ENCODE results near the gene STK39. TPM values are rescaled to one million over a fixed set of nuclear protein-coding genes. Genes with fewer than 3 reads are reported as not detected.
A peak's percentile ranks its signal among the peaks of the same experiment; 100 is the strongest.

Gene STK39
- total and polyA plus RNA-seq, 4 donors: 8.5 to 18.7 (median 11.2) TPM

DNA sequence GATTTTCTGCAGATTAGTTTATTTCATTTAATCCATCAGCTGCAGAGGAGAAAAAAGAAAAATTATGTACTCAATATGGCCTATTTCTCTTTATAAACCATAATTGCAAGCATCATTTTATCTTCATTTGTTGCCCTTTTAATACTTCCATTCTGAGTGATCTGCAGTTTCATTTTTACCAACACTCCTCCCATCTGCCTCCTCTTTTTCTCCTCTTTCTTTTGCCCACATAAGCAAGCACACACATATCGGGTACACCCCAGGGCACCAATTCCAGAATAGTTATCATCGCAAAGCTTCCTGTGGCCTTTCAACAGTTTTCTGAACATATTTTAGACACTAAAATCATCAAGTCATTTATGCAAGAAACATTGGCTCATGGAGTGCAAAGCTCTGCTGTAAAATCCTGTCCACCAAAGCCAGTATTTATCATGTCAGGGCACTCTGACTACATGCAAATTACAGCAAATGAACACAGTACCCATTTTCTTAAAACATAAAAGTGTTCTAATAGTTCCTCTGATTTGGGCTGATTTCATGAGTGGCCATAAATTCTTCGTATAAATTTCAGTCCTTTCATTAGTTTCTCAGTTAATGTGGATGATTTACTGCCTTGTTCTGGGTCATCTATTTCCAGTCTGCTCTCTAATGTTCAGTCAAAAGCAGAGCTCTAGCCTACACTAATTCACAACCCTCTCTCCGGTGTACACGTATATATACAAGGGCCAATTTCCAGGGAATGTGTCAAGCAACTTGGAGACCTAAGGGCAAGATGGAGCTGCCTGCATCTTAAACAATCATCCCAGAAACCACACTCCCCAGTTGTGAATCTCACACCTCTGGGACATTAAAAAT lies 281.3 kb downstream of the STK39 start:
- Histone ChIP-seq H3K4me3 (no peak overlapping the region), H3K9ac (ENCODE audit: insufficient read depth in 1 of 2, low read length in 2 of 2) (no peak overlapping the region), H3K9me3 (ENCODE audit: control insufficient read depth in 4 of 4, insufficient read depth in 3 of 4, low read length in 3 of 4) (no peaks in the 10 kb centered on the region), H3K36me3 (ENCODE audit: control insufficient read depth in 4 of 4, insufficient read depth in 4 of 4, low read length in 4 of 4) (peaks cover 0 to 6% (median 0%) of the 10 kb centered on the region in 4 donors), H3K27ac (ENCODE audit: low read depth in 1 of 2, low read length in 1 of 2) (no peak overlapping the region), H3K27me3 (ENCODE audit: control insufficient read depth in 3 of 3, insufficient read depth in 3 of 3, low read length in 2 of 3) (no peaks in the 10 kb centered on the region), H3K4me1 (ENCODE audit: control insufficient read depth in 5 of 5, insufficient read depth in 5 of 5, low read length in 5 of 5) (no peaks in the 10 kb centered on the region)
- DNase-seq: no peak
- WGBS, 2 donors: 86 to 93% methylated on average over 5 of the region's 5 CpGs
- no peak for ATAC-seq (ENCODE audit: insufficient read depth, low FRiP score)
- TF ChIP-seq CTCF (IDR thresholded peaks at IDR 0.05; ENCODE audit: control extremely low read depth, extremely low read depth): no peak

DNA sequence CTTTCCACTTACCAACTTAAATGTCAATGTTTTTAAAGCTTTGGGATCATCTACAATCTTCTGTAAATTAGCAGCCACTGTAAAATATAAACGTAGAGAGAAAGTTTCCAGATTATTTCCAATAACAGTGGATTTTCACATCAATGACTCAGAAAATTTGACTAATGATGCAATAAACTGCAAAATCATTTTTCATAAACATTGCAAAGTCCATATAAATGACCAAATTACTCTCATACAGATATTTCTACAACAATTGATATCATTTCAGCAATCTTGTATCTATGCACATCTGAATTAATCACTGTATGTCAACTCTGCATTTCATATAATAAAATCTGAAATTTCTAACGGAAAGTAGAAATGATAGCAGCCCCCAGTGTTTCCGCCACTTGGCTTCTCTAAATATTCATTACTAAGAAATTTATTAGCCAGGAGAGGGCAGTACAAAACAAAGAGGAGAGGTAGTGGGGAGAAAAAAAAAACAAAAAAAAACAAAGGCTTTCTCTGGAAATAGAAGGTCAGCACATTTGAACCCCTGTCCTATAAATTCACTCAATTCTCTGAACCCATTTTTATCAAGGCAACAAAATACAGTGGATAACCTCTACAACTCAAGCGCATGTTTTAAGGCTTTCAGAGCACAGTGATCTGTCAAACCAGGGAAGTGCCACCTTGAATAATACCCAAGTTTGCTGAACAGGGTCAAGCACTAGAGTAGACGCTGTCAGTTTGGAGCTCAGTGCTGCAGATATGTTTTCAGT lies 282.6 kb downstream of the STK39 start:
- peak in 1 of 3 donors; percentile 10 for DNase-seq
- ATAC-seq (ENCODE audit: insufficient read depth, low FRiP score): no peak
- Histone ChIP-seq H3K4me3 (no peak overlapping the region), H3K36me3 (ENCODE audit: control insufficient read depth in 4 of 4, insufficient read depth in 4 of 4, low read length in 4 of 4) (peaks cover 0 to 3% (median 0%) of the 10 kb centered on the region in 4 donors), H3K27ac (ENCODE audit: low read depth in 1 of 2, low read length in 1 of 2) (no peak overlapping the region), H3K27me3 (ENCODE audit: control insufficient read depth in 3 of 3, insufficient read depth in 3 of 3, low read length in 2 of 3) (no peaks in the 10 kb centered on the region), H3K4me1 (ENCODE audit: control insufficient read depth in 5 of 5, insufficient read depth in 5 of 5, low read length in 5 of 5) (no peaks in the 10 kb centered on the region), H3K9ac (ENCODE audit: insufficient read depth in 1 of 2, low read length in 2 of 2) (no peak overlapping the region), H3K9me3 (ENCODE audit: control insufficient read depth in 4 of 4, insufficient read depth in 3 of 4, low read length in 3 of 4) (no peaks in the 10 kb centered on the region)
- no peak for TF ChIP-seq CTCF (IDR thresholded peaks at IDR 0.05; ENCODE audit: control extremely low read depth, extremely low read depth)
- WGBS, 2 donors: 86 to 94% methylated on average over 5 of the region's 5 CpGs

- peaks cover 0 to 3% (median 0%) of the 10 kb centered on the region in 4 donors for H3K36me3 ChIP-seq (ENCODE audit: control insufficient read depth in 4 of 4, insufficient read depth in 4 of 4, low read length in 4 of 4)
- DNase-seq (no peak), ATAC-seq (ENCODE audit: insufficient read depth, low FRiP score) (no peak)
- TF ChIP-seq CTCF (IDR thresholded peaks at IDR 0.05; ENCODE audit: control extremely low read depth, extremely low read depth): no peak
- WGBS, 2 donors: 97 to 98% methylated on average over 9 of the region's 9 CpGs
- no peaks in the 10 kb centered on the region for H3K4me1 ChIP-seq (ENCODE audit: control insufficient read depth in 5 of 5, insufficient read depth in 5 of 5, low read length in 5 of 5)
- H3K9me3 ChIP-seq (ENCODE audit: control insufficient read depth in 4 of 4, insufficient read depth in 3 of 4, low read length in 3 of 4): no peaks in the 10 kb centered on the region
- H3K27me3 ChIP-seq (ENCODE audit: control insufficient read depth in 3 of 3, insufficient read depth in 3 of 3, low read length in 2 of 3): no peaks in the 10 kb centered on the region
- no peak overlapping the region for H3K9ac ChIP-seq (ENCODE audit: insufficient read depth in 1 of 2, low read length in 2 of 2)
- no peak overlapping the region for H3K27ac ChIP-seq (ENCODE audit: low read depth in 1 of 2, low read length in 1 of 2)
- no peak overlapping the region for H3K4me3 ChIP-seq
These were observed 283.3 kb downstream of the STK39 start for GRCh38 chr2:167963899-167964649.
